Uterus (tissue), 2 donors: Measurements from ENCODE around the gene NDUFS1.
"Not testable (repeated sequence)": the region's sequence is repeated elsewhere in the genome, so short reads cannot be mapped to it uniquely, and the experiment has no call there.

Source experiments
- CTCF ChIP-seq, 4 experiments: fragments of 200-600 bp in 2 of 4; fragments of 450-650 bp in 2 of 4; sonication (generic) in 2 of 4; IDR thresholded peaks; one replicate each; pipeline ENCODE4 v1.5.1; 2016 to 2019; ENCODE audit warnings: antibody characterized with exemption in 4 of 4, mild to moderate bottlenecking in 2 of 4, moderate library complexity in 1 of 4
- POLR2A ChIP-seq, 2 donors: fragments of 450-650 bp; IDR thresholded peaks; one replicate each; pipeline ENCODE4 v1.6.1; 2016; ENCODE audit warnings: antibody characterized with exemption in 2 of 2, mild to moderate bottlenecking in 1 of 2, moderate library complexity in 1 of 2

GRCh38 chr2:206098872-206099271 lies 60.4 kb downstream of the NDUFS1 start:
- TF ChIP-seq CTCF, POLR2A (IDR thresholded peaks at IDR 0.05): not testable (repeated sequence)
